Measurements from ENCODE around the gene RPRD1B. TPM values are rescaled to one million over a fixed set of nuclear protein-coding genes. Genes with fewer than 3 reads are reported as not detected.

The RPRD1B gene
- total and polyA plus RNA-seq, 2 of the 13 experiments (the other 11 are each of a cell fraction or from before 2014, with no cell fraction given), result 31.1 to 41.5 TPM

GRCh38 chr20:38057351-38057972 is 23.9 kb downstream of the RPRD1B start (continued):
- TF ChIP-seq ZNF646 (CRISPR knock-in tag; IDR thresholded peaks at IDR 0.05) (no peak), CTCF (CRISPR knock-in tag; IDR thresholded peaks at IDR 0.05) (peak; percentile 98), CENPX (CRISPR knock-in tag; IDR thresholded peaks at IDR 0.05) (no peak), ZNF251 (CRISPR knock-in tag; IDR thresholded peaks at IDR 0.05) (no peak), TP53 (CRISPR knock-in tag; conservative IDR thresholded peaks at IDR 0.05) (no peak), ZMAT5 (CRISPR knock-in tag; IDR thresholded peaks at IDR 0.05; ENCODE audit: borderline replicate concordance, low read depth) (no peak), KDM3A (CRISPR knock-in tag; IDR thresholded peaks at IDR 0.05; ENCODE audit: low read depth) (peak; percentile 86; the same call in 1 of the 2 replicates), PRDM4 (CRISPR knock-in tag; IDR thresholded peaks at IDR 0.05; ENCODE audit: borderline replicate concordance) (no peak), ZFP82 (CRISPR knock-in tag; IDR thresholded peaks at IDR 0.05; ENCODE audit: borderline replicate concordance) (no peak), TCF12 (IDR thresholded peaks at IDR 0.05) (no peak), TCF12 (CRISPR knock-in tag; IDR thresholded peaks at IDR 0.05) (no peak), AKAP8 (CRISPR knock-in tag; IDR thresholded peaks at IDR 0.05) (no peak), ZNF652 (CRISPR knock-in tag; IDR thresholded peaks at IDR 0.05; ENCODE audit: borderline replicate concordance, low read depth) (no peak), ZFP36L1 (CRISPR knock-in tag; IDR thresholded peaks at IDR 0.05) (0 out of 2 replicates have a peak, but pooled peaks have one; percentile 34), EED (CRISPR knock-in tag; IDR thresholded peaks at IDR 0.05) (no peak), NR2C2 (CRISPR knock-in tag; IDR thresholded peaks at IDR 0.05; ENCODE audit: borderline replicate concordance) (no peak), ZNF263 (CRISPR knock-in tag; IDR thresholded peaks at IDR 0.05) (no peak), MED1 (CRISPR knock-in tag; IDR thresholded peaks at IDR 0.05) (no peak), MAX (IDR thresholded peaks at IDR 0.05) (no peak; the same call in 1 of the 2 replicates), CBX5 (CRISPR knock-in tag; IDR thresholded peaks at IDR 0.05; ENCODE audit: borderline replicate concordance) (no peak)
